ENCODE data around the gene SSX1. TPM values are rescaled to one million over a fixed set of nuclear protein-coding genes. Genes with fewer than 3 reads are reported as not detected.
"Not testable (repeated sequence)": the region's sequence is repeated elsewhere in the genome, so short reads cannot be mapped to it uniquely, and the experiment has no call there.

Gene SSX1
- total RNA-seq, result not detected
- long read RNA-seq, donor 1, result 0 reads
- long read RNA-seq, donor 2, result 0 reads

- DNase-seq; H3K9me3 ChIP-seq; intact Hi-C loops (cut with DNase I, micrococcal nuclease); H3K36me3 ChIP-seq (ENCODE audit: low read depth); H3K4me3 ChIP-seq; H3K4me1 ChIP-seq (ENCODE audit: low read depth); ATAC-seq: not testable (repeated sequence)
Observed at GRCh38 chrX:48255062-48255796, at the start of gene SSX1. SSX1 (plus strand) TSS chrX:48255392; CDS start chrX:48257242, 1,850 bp downstream.

GRCh38 chrX:48214341-48214740 is 40.9 kb upstream of the SSX1 start:
- intact Hi-C loops (cut with DNase I, micrococcal nuclease); ATAC-seq; H3K36me3 ChIP-seq (ENCODE audit: low read depth); H3K4me1 ChIP-seq (ENCODE audit: low read depth); H3K4me3 ChIP-seq; H3K9me3 ChIP-seq; DNase-seq: not testable (repeated sequence)

GRCh38 chrX:48224196-48224595 is 31.0 kb upstream of the SSX1 start:
- H3K9me3 ChIP-seq; DNase-seq; H3K4me1 ChIP-seq (ENCODE audit: low read depth); H3K4me3 ChIP-seq; H3K36me3 ChIP-seq (ENCODE audit: low read depth); ATAC-seq; intact Hi-C loops (cut with DNase I, micrococcal nuclease): not testable (repeated sequence)

DNA sequence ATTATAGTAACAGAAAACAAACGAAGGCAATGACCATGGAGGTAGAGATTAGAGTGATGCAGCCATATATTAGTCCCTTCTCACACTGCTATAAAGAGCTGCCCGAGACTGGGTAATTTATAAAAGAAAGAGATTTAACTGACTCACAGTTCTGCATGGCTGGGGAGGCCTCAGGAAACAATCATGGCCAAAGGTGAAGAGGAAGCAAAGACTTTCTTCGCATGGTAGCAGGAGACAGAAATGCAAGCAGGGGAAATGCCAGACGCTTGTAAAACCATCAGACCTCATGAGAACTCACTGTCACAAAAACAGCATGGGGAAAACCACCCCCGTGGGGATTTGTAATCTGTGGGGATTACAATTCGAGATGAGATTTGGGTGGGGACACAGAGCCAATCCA is 2.2 kb upstream of the SSX1 start:
- H3K4me1 ChIP-seq (ENCODE audit: low read depth); H3K4me3 ChIP-seq; H3K9me3 ChIP-seq; ATAC-seq; intact Hi-C loops (cut with DNase I, micrococcal nuclease); H3K36me3 ChIP-seq (ENCODE audit: low read depth); DNase-seq: not testable (repeated sequence)

DNA sequence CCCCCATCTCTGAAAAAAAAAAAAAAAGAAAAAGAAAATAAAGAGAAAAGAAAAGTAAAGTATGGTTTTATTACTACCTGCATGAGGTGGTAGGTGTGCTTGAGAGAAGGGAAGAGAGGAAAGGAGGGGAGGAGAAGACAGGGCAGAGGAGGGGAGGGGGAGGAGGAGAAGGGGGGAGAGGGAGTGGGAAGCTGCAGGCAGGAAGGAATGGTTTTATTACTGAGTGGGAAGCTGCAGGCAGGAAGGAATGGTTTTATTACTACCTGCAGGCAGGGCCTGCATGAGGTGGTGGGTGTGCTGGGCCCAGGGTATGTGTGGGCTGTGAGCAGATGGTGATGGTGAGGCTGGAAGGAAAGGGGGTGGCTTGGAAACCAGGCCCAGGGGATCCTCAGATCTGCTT is 19.2 kb downstream of the SSX1 start:
- intact Hi-C loops (cut with DNase I, micrococcal nuclease); H3K4me1 ChIP-seq (ENCODE audit: low read depth); H3K36me3 ChIP-seq (ENCODE audit: low read depth); H3K9me3 ChIP-seq; DNase-seq; H3K4me3 ChIP-seq; ATAC-seq: not testable (repeated sequence)

- Histone ChIP-seq H3K9me3 (no peaks in the 10 kb centered on the region), H3K4me1 (ENCODE audit: low read depth) (no peaks in the 10 kb centered on the region), H3K4me3 (no peak overlapping the region), H3K36me3 (ENCODE audit: low read depth) (no peaks in the 10 kb centered on the region)
- no peak for ATAC-seq
- TF ChIP-seq CTCF (IDR thresholded peaks at IDR 0.05), result no peak
- intact Hi-C loops (cut with DNase I, micrococcal nuclease), result no loop called here
- no peak for DNase-seq
Observed at GRCh38 chrX:48278958-48279357, 23.8 kb downstream of the SSX1 start.

DNA sequence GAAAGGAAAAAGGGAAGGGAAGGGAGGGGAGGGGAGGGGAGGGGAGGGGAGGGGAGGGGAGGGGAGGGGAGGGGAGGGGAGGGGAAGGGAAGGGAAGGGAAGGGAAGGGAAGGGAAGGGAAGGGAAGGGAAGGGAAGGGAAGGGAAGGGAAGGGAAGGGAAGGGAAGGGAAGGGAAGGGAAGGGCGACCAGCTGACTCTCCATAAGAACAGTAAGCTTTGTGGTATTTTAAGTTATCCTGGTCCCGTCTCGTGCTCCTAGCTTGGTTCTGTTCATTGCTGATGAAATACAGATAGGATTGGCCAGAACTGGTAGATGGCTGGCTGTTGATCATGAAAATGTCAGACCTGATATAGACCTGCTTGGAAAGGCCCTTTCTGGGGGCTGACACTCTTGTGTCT is 25.5 kb downstream of the SSX1 start:
- H3K4me3 ChIP-seq; intact Hi-C loops (cut with DNase I, micrococcal nuclease); H3K9me3 ChIP-seq; H3K36me3 ChIP-seq (ENCODE audit: low read depth); H3K4me1 ChIP-seq (ENCODE audit: low read depth); ATAC-seq; DNase-seq: not testable (repeated sequence)

DNA sequence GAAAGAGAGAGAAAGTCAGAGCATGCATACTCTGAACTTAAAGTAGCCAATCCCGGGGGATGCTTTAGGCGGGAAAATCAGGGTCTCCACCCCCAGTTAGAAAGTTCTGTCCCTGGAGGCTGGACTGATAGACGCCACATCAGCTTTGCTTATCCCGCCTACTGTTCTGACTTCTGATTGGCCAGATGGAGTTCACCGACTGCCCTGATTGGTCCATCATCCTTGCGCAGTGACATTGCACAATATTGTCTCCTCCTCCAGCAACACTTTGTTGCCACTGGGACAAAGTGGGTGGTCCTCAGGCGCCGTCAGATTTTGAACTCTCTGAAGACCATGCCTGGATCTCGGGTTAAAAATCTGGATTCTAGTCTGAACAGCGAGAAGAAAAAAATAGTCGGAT is 51.0 kb downstream of the SSX1 start:
- ATAC-seq (no peak), DNase-seq (no peak)
- no peaks in the 10 kb centered on the region for H3K4me1 ChIP-seq (ENCODE audit: low read depth)
- H3K36me3 ChIP-seq (ENCODE audit: low read depth), result no peaks in the 10 kb centered on the region
- no peak overlapping the region for H3K4me3 ChIP-seq
- H3K9me3 ChIP-seq, result no peaks in the 10 kb centered on the region
- TF ChIP-seq CTCF (IDR thresholded peaks at IDR 0.05), result no peak
- intact Hi-C loops (cut with DNase I, micrococcal nuclease), result no loop called here

- ATAC-seq; H3K9me3 ChIP-seq; H3K36me3 ChIP-seq (ENCODE audit: low read depth); intact Hi-C loops (cut with DNase I, micrococcal nuclease); DNase-seq; H3K4me3 ChIP-seq; H3K4me1 ChIP-seq (ENCODE audit: low read depth): not testable (repeated sequence)
Observed at GRCh38 chrX:48313996-48314395, 58.8 kb downstream of the SSX1 start.

Other genes with a start within 250 kb of the SSX1 start
- gene SPACA5, start 248.4 kb upstream of the SSX1 start, total RNA-seq, result not detected
- gene ZNF630, start 183.8 kb upstream of the SSX1 start, total RNA-seq, result 1 to 10 TPM; 3.2 to 6.4 (median 4.8) TPM
- gene SPACA5B, start 124.8 kb upstream of the SSX1 start, total RNA-seq, result not detected
- not detected for gene SSX5, start 58.6 kb upstream of the SSX1 start, total RNA-seq
- not detected for gene SSX3, start 101.3 kb downstream of the SSX1 start, total RNA-seq
- not detected for gene SSX4, start 128.1 kb downstream of the SSX1 start, total RNA-seq
- not detected for gene SSX4B, start 156.6 kb downstream of the SSX1 start, total RNA-seq
- 10 to 100 TPM in 1 of 3 donors, 1 to 10 TPM in 2; 7.3 to 25.9 (median 9.7) TPM for gene SLC38A5, start 214.9 kb downstream of the SSX1 start, total RNA-seq
- gene FTSJ1, start 220.8 kb downstream of the SSX1 start, total RNA-seq, result 10 to 100 TPM; 22.1 to 22.8 (median 22.7) TPM